Measurements from ENCODE around the gene ATP2C2.
"Not testable (repeated sequence)": the region's sequence is repeated elsewhere in the genome, so short reads cannot be mapped to it uniquely, and the experiment has no call there.

ATP2C2 gene

DNA sequence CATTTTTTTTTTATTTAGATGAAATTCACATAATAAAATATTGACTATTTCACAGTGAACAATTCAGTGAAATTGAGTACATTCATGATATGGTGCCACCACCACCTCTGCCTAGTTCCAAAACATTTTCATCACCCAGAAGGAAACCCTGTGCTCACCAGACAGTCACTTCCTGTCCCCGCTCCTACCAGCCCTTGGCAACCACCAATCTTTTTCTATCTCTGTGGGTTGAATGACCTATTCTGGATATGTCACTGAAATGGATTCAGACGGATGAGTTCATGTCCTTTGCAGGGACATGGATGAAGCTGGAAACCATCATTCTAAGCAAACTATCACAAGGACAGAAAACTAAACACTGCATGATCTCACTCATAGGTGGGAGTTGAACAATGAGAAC, 40.5 kb downstream of the ATP2C2 start:
- H3K27ac ChIP-seq (ENCODE audit: low read depth, low read length) = no peak overlapping the region

DNA sequence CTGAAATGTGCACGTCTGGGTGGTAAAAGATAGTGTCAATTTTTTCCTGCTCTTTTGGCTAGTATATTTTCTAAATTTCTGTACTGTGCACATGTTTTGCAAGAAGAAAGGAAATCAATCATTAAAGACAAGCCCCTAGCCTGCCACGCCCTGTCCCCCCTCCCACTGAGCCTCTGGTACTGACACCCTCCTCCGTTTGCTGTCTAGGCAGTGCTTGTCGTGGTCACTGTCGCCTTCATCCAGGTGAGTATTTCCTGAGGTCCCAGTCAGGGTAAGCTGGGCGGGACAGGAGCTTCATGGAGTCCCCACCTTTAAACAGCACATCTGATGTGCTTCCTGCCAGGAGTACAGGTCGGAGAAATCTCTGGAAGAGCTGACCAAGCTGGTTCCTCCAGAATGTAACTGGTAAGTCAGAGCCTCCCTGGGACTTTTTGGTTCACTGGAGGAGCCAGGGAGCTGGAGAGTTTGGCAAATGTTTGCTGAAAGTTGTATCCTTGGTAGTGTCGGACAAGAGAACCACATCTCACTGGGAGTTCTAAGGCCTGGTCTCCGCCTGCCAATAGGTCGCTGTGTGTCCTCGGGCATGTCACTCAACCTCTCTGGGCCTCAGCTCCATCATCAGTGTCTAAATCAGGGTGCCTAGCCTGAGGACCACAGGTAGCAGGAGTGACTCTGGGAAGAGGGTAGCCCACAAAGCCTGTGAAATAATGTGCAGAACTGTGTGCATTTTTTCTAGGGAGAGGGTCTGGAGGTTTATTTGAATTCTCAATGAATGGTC, 42.2 kb downstream of the ATP2C2 start:
- Histone ChIP-seq H3K4me3 (ENCODE audit: low read depth, low read length) (no peak overlapping the region), H3K27me3 (ENCODE audit: control insufficient read depth, insufficient read depth, low read length) (no peaks in the 10 kb centered on the region), H3K36me3 (ENCODE audit: control insufficient read depth, insufficient read depth, low read length) (no peaks in the 10 kb centered on the region), H3K9ac (ENCODE audit: low read depth, low read length) (no peak overlapping the region), H3K27ac (ENCODE audit: low read depth, low read length) (no peak overlapping the region), H3K4me1 (ENCODE audit: control insufficient read depth, insufficient read depth, low read length) (no peaks in the 10 kb centered on the region), H3K9me3 (ENCODE audit: control insufficient read depth, insufficient read depth, low read length) (no peaks in the 10 kb centered on the region)

More for the DNA sequence above, 40.5 kb downstream of the ATP2C2 start:
- no peaks in the 10 kb centered on the region for H3K4me1 ChIP-seq (ENCODE audit: control insufficient read depth, insufficient read depth, low read length)
- H3K9ac ChIP-seq (ENCODE audit: low read depth, low read length) = no peak overlapping the region
- no peaks in the 10 kb centered on the region for H3K27me3 ChIP-seq (ENCODE audit: control insufficient read depth, insufficient read depth, low read length)
- no peaks in the 10 kb centered on the region for H3K36me3 ChIP-seq (ENCODE audit: control insufficient read depth, insufficient read depth, low read length)
- no peaks in the 10 kb centered on the region for H3K9me3 ChIP-seq (ENCODE audit: control insufficient read depth, insufficient read depth, low read length)
- no peak overlapping the region for H3K4me3 ChIP-seq (ENCODE audit: low read depth, low read length)

DNA sequence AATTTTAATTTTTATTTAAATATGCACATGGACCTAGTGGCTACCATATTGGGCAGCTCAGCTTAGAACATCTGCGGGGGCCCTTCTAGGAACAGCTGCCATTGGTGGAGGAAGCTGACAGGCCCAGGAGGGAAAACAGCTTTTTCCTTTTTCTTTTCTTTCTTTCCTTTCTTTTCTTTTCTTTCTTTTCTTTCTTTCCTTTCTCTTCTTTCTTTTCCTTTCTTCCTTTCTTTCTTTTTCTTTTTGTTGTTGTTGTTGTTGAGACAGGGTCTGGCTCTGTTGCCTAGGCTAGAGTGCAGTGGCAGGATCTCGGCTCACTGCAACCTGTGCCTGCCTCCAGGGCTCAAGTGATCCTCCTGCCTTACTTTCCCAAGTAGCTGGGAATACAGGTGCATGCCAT, 43.4 kb downstream of the ATP2C2 start:
- Histone ChIP-seq H3K4me3 (ENCODE audit: low read depth, low read length) (no peak overlapping the region), H3K27me3 (ENCODE audit: control insufficient read depth, insufficient read depth, low read length) (no peaks in the 10 kb centered on the region), H3K9ac (ENCODE audit: low read depth, low read length) (no peak overlapping the region), H3K9me3 (ENCODE audit: control insufficient read depth, insufficient read depth, low read length) (no peaks in the 10 kb centered on the region), H3K27ac (ENCODE audit: low read depth, low read length) (no peak overlapping the region), H3K4me1 (ENCODE audit: control insufficient read depth, insufficient read depth, low read length) (no peaks in the 10 kb centered on the region), H3K36me3 (ENCODE audit: control insufficient read depth, insufficient read depth, low read length) (no peaks in the 10 kb centered on the region)

- H3K27ac ChIP-seq (ENCODE audit: low read depth, low read length) = no peak overlapping the region
- H3K27me3 ChIP-seq (ENCODE audit: control insufficient read depth, insufficient read depth, low read length) = no peaks in the 10 kb centered on the region
- no peak overlapping the region for H3K9ac ChIP-seq (ENCODE audit: low read depth, low read length)
- H3K4me1 ChIP-seq (ENCODE audit: control insufficient read depth, insufficient read depth, low read length) = no peaks in the 10 kb centered on the region
- no peak overlapping the region for H3K4me3 ChIP-seq (ENCODE audit: low read depth, low read length)
- no peaks in the 10 kb centered on the region for H3K9me3 ChIP-seq (ENCODE audit: control insufficient read depth, insufficient read depth, low read length)
- H3K36me3 ChIP-seq (ENCODE audit: control insufficient read depth, insufficient read depth, low read length) = no peaks in the 10 kb centered on the region
These were observed 43.9 kb downstream of the ATP2C2 start for GRCh38 chr16:84412262-84412661.

- H3K27ac ChIP-seq (ENCODE audit: low read depth, low read length) = no peak overlapping the region
- H3K9ac ChIP-seq (ENCODE audit: low read depth, low read length) = no peak overlapping the region
- no peaks in the 10 kb centered on the region for H3K4me1 ChIP-seq (ENCODE audit: control insufficient read depth, insufficient read depth, low read length)
- no peaks in the 10 kb centered on the region for H3K36me3 ChIP-seq (ENCODE audit: control insufficient read depth, insufficient read depth, low read length)
- H3K4me3 ChIP-seq (ENCODE audit: low read depth, low read length) = no peak overlapping the region
- no peaks in the 10 kb centered on the region for H3K27me3 ChIP-seq (ENCODE audit: control insufficient read depth, insufficient read depth, low read length)
- no peaks in the 10 kb centered on the region for H3K9me3 ChIP-seq (ENCODE audit: control insufficient read depth, insufficient read depth, low read length)
These were observed 45.1 kb downstream of the ATP2C2 start for GRCh38 chr16:84413244-84414004.

GRCh38 chr16:84414789-84415326, 46.5 kb downstream of the ATP2C2 start:
- Histone ChIP-seq H3K4me3 (ENCODE audit: low read depth, low read length) (no peak overlapping the region), H3K36me3 (ENCODE audit: control insufficient read depth, insufficient read depth, low read length) (no peaks in the 10 kb centered on the region), H3K9me3 (ENCODE audit: control insufficient read depth, insufficient read depth, low read length) (no peaks in the 10 kb centered on the region), H3K4me1 (ENCODE audit: control insufficient read depth, insufficient read depth, low read length) (no peaks in the 10 kb centered on the region), H3K27ac (ENCODE audit: low read depth, low read length) (no peak overlapping the region), H3K27me3 (ENCODE audit: control insufficient read depth, insufficient read depth, low read length) (no peaks in the 10 kb centered on the region), H3K9ac (ENCODE audit: low read depth, low read length) (no peak overlapping the region)

- Histone ChIP-seq H3K27ac (ENCODE audit: low read depth, low read length) (no peak overlapping the region), H3K27me3 (ENCODE audit: control insufficient read depth, insufficient read depth, low read length) (no peaks in the 10 kb centered on the region), H3K36me3 (ENCODE audit: control insufficient read depth, insufficient read depth, low read length) (no peaks in the 10 kb centered on the region), H3K9ac (ENCODE audit: low read depth, low read length) (no peak overlapping the region), H3K4me1 (ENCODE audit: control insufficient read depth, insufficient read depth, low read length) (no peaks in the 10 kb centered on the region), H3K9me3 (ENCODE audit: control insufficient read depth, insufficient read depth, low read length) (no peaks in the 10 kb centered on the region), H3K4me3 (ENCODE audit: low read depth, low read length) (no peak overlapping the region)
These were observed 48.3 kb downstream of the ATP2C2 start for GRCh38 chr16:84416407-84417321.

DNA sequence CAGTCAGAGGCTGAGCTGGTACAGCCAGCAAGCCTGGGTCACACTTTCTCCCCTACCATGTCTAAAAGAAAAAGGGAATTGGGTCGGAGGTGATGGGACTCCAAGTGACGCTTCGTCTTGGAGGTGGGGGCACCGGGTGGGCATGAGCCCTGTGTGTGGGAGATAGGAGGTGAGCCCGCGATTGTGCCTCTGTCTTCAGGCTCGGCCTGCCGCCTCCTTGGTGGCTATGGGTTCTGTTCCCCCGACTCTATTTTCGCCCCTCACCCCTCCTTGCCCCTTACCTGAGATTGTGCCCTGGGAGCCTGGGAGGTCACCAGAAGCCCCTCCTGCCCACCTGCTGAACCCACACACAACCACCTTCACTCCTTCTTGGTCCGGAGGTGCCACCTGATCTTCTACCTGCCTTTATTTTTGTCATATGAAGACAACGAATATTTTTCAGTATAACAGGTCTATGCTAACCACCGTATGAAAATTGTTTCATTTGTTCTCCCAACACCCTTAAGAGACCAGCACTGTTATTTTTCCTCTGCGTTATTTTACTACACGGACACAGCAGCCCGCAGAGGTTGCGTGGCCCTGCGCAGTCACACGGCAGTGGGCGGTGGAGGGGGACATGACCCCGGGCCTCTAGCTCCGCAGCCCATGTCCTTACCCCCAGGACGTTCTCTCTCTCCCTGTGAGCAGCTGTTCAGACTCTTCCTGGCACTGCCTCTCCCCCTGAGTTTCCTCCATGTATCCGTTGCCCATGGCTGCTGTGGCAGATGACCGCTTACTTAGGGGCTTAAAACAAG, 49.9 kb downstream of the ATP2C2 start:
- H3K36me3 ChIP-seq (ENCODE audit: control insufficient read depth, insufficient read depth, low read length) = no peaks in the 10 kb centered on the region
- H3K9ac ChIP-seq (ENCODE audit: low read depth, low read length) = no peak overlapping the region
- H3K9me3 ChIP-seq (ENCODE audit: control insufficient read depth, insufficient read depth, low read length) = no peaks in the 10 kb centered on the region
- no peak overlapping the region for H3K27ac ChIP-seq (ENCODE audit: low read depth, low read length)
- H3K4me1 ChIP-seq (ENCODE audit: control insufficient read depth, insufficient read depth, low read length) = no peaks in the 10 kb centered on the region
- H3K4me3 ChIP-seq (ENCODE audit: low read depth, low read length) = no peak overlapping the region
- no peaks in the 10 kb centered on the region for H3K27me3 ChIP-seq (ENCODE audit: control insufficient read depth, insufficient read depth, low read length)

DNA sequence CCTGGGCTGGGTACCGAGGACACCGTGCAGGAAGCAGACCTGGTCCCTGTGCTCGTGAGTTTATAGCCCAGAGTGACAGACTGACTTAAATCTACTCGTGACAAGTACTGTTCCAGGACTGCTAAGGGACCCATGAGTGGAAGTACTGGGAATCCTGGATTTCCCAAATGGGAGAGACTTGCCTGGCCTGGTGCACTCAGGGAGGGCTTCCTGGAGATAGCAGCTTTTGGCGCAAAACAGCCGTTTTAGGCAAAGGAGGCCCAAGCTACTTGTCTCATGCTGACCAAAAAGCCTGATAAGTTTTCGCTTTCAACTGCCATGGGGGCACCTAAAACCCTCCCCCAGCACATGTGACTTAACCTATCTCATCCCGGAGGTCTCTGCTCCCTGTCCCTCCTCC, 51.4 kb downstream of the ATP2C2 start:
- Histone ChIP-seq H3K4me3 (ENCODE audit: low read depth, low read length) (no peak overlapping the region), H3K9ac (ENCODE audit: low read depth, low read length) (no peak overlapping the region), H3K27me3 (ENCODE audit: control insufficient read depth, insufficient read depth, low read length) (no peaks in the 10 kb centered on the region), H3K36me3 (ENCODE audit: control insufficient read depth, insufficient read depth, low read length) (no peaks in the 10 kb centered on the region), H3K4me1 (ENCODE audit: control insufficient read depth, insufficient read depth, low read length) (no peaks in the 10 kb centered on the region), H3K27ac (ENCODE audit: low read depth, low read length) (no peak overlapping the region), H3K9me3 (ENCODE audit: control insufficient read depth, insufficient read depth, low read length) (no peaks in the 10 kb centered on the region)

DNA sequence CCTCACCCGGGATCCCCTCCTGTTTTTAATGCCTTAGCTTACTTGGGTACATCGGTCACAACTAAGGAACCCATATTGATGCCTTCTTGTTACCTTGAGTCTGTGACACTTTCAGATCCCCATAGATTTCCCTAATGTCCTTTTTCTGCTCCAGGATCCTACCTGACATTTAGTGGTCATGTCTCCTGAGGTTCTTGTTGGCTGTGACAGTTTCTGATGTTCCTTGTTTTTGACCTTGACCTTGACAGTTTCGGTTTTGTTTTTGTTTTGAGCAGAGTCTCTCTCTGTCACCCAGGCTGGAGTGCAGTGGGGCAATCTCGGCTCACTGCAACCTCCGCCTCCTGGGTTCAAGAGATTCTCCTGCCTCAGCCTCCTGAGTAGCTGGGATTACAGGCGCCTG, 52.2 kb downstream of the ATP2C2 start:
- not testable (repeated sequence) for H3K9me3 ChIP-seq (ENCODE audit: control insufficient read depth, insufficient read depth, low read length); H3K36me3 ChIP-seq (ENCODE audit: control insufficient read depth, insufficient read depth, low read length); H3K27ac ChIP-seq (ENCODE audit: low read depth, low read length); H3K27me3 ChIP-seq (ENCODE audit: control insufficient read depth, insufficient read depth, low read length); H3K4me1 ChIP-seq (ENCODE audit: control insufficient read depth, insufficient read depth, low read length); H3K9ac ChIP-seq (ENCODE audit: low read depth, low read length); H3K4me3 ChIP-seq (ENCODE audit: low read depth, low read length)
